HG02885 (cell line): ENCODE data around the gene GPHN.
A peak's percentile ranks its signal among the peaks of the same experiment; 100 is the strongest.
"Not testable (repeated sequence)": the region's sequence is repeated elsewhere in the genome, so short reads cannot be mapped to it uniquely, and the experiment has no call there.

Source experiments
- ATAC-seq: cut with Tn5 transposase; IDR thresholded peaks from one replicate; pipeline ENCODE4 v1.9.1; 2021; ENCODE audit warnings: mild to moderate bottlenecking; ENCODE audit not compliant: unreplicated experiment, poor library complexity

Gene GPHN

DNA sequence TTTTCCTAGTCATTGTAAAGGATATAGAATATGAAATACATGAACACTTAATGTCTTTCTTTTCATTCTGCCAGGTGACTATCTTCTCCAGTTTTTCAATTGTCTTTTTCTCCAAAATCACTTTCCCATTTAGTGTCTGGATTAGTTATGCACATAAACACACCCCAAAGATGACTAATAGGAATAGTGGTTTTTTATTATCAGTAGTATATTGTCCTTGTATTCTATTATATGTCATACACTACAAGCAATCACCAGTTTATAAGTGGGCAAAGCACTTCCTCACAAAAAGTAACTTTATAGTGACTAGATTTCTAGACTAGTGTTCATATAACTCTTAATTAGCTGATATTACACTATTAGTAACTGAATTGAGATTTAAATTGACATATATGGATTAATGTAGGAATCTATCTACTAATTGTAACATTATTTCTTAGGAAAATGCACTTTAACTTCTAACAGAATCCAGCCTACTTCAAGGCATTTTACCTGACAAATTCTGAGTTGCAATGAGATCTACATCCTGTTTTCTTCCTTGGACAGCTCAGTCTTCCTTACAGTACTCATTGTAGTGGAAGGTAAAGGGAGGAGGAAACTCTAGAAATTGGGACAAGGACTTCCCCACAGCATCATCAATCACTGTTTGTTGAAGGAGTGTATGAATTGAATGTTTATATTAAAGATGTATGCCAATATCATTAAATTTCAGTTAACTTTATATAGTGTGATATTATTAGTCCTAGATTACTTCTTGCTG, 495.2 kb downstream of the GPHN start:
- no peak for ATAC-seq

DNA sequence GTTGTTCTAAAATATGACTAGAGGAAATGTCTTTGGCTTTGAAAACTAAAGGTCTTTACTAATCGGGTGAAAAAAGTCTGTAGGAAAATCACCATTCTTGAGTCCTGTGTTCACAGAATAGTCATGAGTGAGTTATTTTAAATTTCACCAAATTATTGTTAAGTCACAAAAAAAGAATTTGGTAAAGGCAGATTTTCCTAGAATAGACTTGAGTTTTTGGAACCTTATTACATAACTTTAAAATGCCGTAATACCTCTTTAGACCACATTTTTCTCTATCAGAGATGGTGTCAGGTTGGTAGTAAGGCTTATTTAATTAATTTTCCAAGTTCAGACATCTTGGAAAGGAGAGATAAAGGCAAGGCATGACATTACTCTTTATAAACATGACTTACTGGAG, 496.6 kb downstream of the GPHN start:
- ATAC-seq: no peak

DNA sequence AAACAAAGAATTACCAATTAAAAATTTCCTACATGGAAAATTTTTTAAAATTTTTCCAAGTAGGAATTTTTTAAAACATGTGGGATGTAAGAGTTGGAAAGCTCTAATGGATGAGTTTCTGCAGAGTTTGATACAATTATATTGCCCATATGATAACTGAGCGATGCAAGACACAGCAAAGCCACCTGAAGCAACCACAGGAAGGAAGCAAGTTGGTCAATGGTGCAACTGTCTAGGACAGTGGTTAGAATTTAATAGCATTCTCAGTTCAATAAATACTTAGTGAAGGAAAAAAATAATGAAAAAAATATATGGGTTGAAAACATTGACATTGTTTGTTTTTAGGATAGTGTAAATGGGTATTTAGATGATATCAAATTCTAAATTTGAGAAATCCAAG, 502.7 kb downstream of the GPHN start:
- no peak for ATAC-seq

DNA sequence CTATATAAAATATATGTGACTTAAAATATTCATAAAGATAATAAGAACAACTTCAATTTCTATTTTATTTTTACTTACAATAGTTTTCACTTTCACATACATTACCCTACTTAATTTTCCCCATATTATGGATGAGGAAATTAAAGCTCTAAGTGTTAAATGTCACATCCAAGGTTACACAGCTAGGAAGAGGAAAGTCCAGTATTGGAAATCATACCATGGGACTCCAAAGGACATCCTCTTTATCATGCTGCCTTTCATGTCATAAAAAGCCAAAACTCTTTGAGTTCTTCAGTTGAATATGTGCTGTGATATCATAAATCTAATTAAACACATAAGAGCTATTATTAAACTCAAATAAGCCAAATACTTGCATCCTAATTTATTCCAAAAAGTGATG, 508.9 kb downstream of the GPHN start:
- no peak for ATAC-seq

DNA sequence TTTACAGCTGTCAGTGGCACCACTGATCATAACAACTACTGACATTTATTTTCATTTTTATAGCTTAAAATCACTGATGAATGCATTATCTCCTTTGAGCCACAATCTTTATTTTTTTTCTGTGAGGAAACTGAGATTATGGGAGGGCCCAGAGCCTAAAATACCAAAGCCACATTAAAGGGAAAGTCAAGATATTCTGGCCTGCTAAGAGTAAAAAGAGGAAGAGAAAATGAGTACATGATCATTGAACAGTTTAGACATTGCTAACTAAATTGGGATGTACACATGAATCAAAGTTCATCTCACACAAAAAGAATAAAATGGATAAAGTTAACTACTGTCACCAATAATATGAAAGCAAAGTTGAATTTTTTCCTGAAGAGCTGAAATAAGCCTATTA, 510.8 kb downstream of the GPHN start:
- ATAC-seq: peak; percentile 93

DNA sequence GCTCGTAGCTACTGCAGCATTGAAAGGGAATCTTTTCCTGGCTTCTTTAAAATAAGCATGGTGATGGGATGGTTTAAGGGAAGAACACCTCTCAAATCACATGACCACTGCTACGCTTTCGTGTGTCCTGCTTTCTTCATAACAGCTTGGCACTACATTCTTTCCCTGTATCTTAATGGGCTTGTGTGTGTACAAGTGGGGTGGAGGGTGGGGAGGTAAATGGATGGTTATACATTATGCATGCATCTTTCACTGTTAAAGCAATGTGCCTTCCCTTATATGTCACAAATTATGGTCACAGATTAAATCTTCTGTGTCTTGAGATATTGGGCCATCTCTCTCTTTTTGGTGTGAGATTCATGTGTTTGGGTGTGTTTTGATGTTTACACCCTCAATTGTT, 511.8 kb downstream of the GPHN start:
- ATAC-seq: no peak

DNA sequence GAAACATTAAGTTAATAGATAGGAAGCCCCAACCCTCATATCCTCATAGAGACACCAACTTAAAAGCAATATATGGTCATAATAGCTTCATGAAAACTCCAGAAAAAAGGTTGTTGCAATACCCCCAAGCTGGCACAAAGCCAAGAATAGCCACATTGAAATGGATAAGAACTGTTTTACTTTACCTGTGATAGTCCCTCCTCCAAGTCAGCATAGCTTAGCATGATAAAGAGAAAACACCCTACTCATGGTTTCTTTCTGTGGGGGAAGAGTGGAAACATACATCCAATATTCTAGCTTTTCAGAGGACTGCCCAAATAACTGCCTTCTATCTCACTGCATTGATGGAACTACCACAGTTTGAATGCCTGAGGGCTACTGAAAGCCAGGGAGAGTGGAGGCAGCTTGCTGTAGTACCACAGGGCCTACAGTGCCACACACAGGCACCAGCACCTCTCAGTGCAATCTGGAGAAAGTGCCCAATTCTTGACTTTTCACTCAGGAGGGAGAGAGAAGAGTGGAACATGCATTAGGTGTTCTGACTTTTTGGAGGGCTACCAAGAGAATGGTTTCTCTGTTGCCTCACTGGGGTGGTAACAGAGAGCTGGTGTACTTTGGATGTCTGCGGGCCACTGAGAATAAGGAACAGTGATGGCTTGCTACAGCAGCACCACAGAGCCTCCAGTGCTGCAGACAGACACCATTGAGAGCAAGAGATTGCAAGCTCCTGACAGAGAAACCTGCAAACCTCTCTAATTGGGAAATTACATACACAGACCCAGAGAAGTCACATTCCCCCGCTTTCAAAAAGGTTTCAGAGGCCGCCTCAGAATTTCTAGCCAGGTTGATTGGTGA, 524.2 kb downstream of the GPHN start:
- ATAC-seq: no peak

DNA sequence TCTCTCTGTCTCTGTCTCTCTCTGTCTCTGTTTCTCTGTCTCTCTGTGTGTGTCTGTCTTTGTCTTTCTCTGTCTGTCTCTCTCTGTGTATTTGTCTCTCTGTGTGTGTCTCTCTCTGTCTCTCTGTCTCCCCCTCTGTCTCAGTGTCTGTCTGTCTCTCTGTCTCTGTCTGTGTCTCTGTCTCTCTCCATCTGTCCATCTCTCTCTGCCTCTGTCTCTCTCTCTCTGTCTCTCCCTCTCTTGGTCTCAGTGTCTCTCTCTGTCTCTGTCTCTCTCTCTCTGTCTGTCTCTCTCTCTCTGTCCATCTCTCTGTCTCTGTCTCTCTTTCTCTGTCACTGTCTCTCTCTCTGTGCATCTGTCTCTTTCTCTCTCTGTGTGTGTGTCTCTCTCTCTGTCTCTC, 537.5 kb downstream of the GPHN start:
- no peak for ATAC-seq

DNA sequence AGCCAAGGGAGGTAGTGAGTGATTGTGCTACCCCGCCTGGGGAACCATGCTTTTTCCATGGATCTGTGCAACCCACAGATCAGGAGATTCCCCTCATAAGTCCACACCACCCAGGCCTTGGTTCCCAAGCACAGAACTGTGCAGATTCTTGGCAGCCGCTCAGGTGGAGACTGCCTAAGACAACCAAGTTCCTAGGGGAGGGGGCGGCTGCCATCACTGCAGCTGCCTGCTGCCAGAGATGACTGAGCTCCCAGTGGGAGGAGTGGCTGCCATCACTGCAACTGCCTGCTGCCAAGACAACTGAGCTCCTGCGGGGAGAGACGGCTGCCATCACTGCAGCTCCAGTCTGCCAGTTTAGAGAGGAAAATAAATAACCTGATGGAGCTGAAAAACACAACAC, 542.9 kb downstream of the GPHN start:
- ATAC-seq: no peak

DNA sequence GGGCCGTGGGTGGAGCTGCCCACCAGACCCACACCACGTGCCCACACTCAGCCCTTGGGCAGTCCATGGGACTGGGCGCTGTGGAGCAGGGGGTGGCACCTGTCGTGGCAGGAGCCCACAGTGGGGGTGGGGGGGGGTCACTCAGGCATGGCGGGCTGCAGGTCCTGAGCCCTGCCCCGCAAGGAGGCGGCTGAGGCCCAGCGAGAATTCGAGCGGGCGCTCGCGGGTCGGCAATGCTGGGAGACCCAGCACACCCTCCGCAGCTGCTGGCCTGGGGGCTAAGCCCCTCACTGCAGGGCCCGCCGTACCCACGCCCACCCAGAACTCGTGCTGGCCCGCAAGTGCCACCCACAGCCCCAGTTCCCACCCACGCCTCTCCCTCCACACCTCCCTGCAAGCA, 548.7 kb downstream of the GPHN start:
- no peak for ATAC-seq

DNA sequence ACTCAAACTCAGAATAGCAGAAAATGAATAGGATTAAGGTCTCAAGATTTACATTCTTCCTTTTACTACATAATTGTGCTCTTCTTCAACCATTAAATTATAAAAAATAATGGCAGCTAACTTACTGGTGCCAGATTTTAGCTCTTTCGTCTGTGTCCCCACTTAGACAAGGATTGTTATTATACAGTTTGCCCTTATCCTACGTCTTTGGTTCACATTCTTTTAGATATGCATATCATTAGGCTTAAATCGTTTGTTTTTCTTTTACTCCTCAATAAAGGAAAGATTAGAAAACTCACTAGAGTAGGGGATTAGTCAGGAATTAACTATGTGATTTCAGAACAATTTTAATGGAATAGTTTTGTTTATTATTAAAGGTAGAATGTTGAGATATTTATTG, 551.6 kb downstream of the GPHN start:
- ATAC-seq: no peak

DNA sequence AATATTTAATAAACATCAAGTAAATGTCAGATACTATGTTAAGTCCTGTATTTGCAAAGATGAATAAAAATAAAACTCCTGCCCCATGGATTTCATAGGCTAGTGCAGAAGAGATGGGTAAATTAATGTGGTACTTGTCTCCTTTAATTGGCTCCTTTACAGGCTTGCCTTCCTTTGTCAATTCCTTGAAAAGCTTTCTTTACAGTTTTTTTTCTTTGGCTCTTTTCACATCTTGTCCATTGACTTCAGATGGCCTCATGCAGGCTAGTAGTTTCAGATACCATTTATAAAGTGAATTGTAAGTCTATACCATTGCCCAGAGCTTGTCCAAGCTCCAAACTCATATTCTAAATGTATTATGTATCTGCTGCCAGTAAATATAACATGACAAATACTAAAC, 552.6 kb downstream of the GPHN start:
- ATAC-seq: no peak

DNA sequence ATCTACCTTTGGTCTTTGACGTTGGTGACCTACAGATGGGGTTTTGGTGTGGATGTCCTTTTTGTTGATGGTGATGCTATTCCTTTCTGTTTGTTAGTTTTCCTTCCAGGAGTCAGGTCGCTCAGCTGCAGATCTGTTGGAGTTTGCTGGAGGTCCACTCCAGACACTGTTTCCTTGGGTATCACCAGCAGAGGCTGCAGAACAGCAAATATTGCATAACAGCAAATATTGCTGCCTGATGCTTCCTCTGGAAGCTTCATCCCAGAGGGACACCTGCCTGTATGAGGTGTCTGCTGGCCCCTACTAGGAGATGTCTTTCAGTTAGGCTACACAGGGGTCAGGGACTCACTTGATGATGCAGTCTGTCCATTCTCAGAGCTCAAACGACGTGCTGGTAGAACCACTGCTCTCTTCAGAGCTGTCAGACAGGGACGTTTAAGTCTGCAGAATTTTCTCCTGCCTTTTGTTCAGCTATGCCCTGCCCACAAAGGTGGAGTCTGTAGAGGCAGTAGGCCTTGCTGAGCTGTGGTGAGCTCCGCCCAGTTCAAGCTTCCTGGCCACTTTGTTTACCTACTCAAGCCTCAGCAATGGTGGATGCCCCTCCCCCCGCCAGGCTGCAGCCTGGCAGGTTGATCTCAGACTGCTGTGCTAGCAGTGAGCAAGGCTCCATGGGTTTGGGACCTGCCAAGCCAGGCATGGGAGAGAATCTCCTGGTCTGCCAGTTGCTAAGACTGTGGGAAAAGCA, 559.3 kb downstream of the GPHN start:
- not testable (repeated sequence) for ATAC-seq

DNA sequence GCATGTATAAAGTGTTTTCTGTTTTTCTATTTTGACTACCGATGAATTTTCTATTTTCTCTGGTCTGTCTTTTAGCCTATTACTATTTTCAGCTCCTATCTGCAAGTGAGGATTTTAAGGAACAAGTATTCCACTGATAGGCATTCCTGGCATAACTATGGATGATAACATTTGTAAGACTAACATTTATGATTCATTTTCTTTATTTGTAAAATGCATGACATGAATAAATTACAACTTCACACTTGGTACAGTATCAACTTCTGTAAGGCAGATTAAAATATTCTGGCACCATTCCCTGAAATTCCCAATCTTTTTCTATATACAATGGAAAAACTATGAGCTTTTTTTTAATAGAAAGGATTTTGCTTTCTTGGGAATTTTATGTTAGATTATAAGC, 560.3 kb downstream of the GPHN start:
- no peak for ATAC-seq

DNA sequence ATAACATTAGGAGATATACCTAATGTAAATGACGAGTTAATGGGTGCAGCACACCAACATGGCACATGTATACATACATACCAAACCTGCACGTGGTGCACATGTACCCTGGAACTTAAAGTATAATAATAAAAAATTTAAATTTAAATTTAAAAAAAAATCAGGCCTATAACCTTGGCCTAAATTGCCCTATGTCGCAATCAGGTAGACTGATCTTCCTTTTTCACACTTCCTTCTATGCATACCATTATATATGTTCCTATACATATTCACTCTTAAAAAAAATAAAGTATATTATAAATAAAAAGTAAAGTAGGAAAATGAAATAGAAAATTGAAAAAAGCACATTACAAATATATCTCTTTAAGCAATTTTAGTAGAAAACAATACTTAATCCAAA, 563.6 kb downstream of the GPHN start:
- ATAC-seq: no peak

DNA sequence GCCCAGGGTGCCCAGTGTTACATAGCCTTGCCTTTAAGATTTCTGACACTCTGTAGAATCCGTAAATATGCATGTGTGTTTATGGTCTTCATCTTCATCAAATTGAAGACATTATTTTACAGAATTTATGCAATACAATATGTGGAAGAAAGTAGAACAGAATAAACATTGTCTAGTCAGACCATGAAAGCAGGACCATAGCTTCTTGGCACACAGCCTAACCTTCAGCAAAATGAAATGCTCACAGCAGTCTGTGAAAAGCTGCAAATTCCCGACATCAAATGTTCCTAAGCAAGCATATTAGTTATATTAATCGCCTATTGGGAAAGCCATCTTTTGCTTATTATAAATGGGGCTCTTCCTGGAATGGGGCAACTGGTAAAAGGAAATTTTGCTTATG, 570.0 kb downstream of the GPHN start:
- no peak for ATAC-seq

DNA sequence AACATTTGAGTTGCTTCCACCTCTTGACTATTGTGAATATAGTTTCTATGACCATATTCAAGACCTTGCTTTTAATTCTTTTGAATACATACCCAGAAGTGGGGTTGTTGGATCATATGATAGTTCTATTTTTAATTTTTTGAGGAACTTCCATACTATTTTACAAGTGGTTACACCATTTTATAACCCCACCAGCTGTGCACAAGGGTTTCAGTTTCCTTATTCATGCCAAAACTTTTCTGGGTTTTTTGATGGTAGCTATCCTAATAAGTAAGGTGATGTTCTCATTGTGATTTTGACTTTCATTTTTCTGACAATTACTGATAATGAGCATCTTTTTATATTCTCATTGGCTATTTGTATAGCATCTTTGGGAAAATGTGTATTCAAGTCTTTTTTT, 571.9 kb downstream of the GPHN start:
- ATAC-seq: no peak

DNA sequence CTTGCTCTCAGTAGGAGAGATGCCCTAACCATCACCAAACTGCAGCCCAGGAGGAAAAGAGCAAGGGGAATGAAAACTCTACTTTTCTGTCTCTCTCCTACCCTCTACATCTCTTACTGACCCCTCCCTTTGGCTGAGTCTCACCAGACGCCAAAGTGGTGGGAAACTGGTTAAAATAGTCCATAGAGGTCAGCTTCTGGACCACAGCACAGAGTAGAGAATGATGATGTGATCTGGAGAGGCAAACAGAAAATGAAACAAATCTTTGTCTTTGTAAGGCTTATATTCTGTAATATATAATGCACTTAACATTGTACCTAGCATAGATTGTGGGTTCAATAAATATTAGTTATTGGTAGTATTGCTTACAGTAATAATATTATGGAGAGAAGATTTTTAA, 600.3 kb downstream of the GPHN start:
- no peak for ATAC-seq

DNA sequence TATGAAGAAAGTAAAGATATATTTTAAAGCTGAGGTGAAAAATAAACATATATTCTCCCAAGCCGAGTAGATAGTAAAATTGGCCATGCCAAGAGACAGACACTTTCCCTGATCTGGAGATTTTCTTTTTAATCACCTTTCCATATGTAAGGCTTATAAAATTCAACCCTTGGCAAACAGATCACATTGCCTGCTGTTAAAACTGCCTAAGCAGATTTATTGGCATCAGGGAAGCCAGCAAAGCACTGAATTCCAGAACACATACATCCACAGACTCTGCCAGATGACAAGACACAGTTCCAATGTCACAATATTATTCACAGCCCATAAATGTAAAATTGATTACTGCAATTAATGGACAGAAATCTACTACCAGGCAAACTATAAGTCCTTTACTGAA, 603.1 kb downstream of the GPHN start:
- no peak for ATAC-seq

DNA sequence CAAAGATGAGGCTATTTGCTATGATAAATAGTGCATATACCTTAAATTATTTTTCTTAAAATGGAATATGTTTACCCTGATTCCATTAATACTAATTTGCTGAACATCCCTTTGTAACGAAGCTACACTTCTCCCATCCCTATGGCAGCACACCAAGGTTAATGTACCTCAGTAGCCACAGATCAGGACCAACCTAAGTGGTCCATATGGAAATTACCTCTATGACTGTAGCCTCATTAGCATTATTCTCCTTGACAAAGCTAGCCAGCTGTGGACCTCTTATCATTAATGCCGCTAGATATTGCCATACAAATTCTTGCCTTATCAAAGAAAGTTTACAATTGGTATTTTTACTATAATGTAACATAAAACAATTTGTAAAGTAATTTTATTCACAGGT, 604.4 kb downstream of the GPHN start:
- no peak for ATAC-seq

DNA sequence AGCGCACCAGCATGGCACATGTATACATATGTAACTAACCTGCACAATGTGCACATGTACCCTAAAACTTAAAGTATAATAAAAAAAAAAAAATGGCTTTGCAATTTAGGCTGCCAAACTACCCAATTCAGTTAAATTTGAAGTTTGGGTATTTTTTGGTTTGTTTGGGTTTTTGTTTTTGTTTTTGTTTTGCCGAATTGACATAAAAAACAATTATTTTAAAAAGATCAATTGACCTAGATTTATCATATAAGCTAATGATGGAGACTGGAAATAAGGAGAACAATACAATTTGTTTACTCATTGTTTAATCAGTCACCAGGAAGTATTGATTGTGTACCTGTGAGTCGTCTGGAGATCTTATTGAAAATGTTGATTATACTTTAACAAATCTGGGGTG, 619.2 kb downstream of the GPHN start:
- no peak for ATAC-seq
